LHCN-M2 (cell line): ENCODE measurements around the gene TPO. TPM values are rescaled to one million over a fixed set of nuclear protein-coding genes. Genes with fewer than 3 reads are reported as not detected.
"Not testable (repeated sequence)": the region's sequence is repeated elsewhere in the genome, so short reads cannot be mapped to it uniquely, and the experiment has no call there.

Source experiments
- DNase-seq: peaks from one replicate; pipeline ENCODE4 v3.0.0-alpha.2; 2012; ENCODE audit warnings: low read depth
- total RNA-seq: library from RNA; depleted of rRNA; stranded (reverse); fragments of >200 nt; gene quantifications from 2 replicates; pipeline ENCODE4 v1.2.3, GENCODE V29; 2014

TPO gene
- total RNA-seq, 1 experiment from 2014 or later = not detected

DNA sequence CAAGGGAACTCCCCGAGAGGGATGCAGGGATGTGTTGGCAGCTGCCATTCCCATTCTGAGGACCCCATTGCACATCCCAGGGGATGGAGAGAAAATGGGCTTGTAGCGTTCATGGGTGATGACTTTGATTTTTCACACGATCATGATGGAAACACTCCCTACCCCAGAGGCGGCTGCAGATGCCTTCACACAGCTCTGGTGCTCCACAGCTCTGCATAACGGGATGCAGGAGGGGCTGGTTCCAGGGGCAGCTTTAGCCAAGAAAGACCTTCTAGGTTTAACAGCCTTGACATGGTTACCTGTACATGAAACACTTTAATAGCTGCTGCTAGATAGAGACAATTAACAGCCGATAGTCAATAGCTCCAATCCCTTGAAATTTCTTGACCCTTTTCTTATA is 88.7 kb downstream of the TPO start:
- no peak for DNase-seq

DNA sequence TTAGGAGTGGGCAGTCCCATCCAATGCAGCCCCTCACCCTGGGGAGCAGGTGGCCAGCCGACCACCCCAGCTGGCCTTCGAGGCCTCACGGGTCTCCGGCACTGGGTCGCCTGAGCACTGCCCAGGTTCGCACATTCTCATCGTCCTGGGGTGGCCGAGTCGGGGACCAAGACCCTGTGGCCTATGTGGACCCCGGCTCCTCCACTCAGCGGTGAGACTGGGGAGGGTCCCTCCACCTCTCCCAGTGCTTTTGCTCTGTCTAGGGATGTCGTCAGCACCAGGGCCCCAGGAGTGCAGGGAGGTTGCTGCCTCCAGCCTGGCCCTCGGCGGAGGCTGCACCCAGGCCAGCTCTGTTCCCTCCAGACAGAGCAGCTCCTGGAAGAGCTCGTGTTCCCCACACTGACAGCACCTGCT is 89.6 kb downstream of the TPO start:
- no peak for DNase-seq

GRCh38 chr2:1503471-1504310 is 90.4 kb downstream of the TPO start:
- no peak for DNase-seq

DNA sequence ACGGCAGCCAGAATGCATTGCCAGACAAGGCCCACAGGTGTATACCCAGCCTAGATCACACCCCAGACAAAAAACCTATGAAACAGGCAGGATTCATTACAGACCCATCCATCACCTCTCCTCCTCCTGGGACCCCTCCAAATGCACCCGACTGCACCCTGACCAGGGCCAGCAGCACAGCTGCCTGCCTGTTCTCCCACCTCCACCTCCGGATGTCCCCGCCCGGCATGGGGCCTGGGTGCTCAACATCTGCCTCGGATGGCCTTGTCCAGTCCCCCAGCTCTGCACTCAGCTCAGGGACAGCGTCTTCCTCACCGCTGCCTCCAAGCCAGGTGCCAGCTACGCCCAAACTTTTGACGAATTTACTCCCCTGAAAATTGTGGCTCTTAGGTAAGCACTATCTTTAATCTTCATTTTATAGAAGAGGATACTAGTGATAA is 91.1 kb downstream of the TPO start:
- DNase-seq = no peak

GRCh38 chr2:1505031-1505441 is 91.8 kb downstream of the TPO start:
- DNase-seq = no peak

DNA sequence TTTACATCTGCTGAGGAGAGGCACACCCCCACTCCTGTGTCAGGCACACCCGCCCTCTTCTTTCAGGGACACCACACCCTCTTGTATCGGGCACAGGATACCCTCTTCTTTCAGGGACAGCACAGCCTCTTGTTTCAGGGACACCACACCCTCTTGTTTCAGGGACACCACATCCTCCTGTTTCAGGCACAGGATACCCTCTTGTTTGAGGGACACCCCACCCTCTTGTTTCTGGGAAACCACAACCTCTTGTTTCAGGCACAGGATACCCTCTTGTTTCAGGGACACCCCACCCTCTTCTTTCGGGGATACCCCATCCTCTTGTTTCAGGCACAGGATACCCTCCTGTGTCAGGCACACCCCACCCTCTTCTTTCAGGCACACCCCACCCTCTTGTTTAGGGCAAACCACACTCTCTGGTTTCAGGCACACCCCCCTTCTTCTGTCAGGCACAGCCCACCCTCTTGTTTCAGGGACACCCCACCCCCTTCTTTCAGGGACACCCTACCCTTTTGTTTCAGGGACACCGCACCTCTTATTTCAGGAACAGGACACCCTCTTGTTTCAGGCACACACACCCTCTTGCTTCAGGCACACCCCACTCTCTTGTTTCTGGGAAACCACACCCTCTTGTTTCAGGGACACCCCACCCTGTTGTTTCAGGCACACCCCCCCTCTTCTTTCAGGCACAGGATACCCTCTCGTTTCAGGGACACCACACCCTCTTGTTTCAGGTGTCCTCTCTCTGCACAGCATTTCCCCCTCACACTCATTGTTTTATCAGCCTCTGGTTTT is 96.2 kb downstream of the TPO start:
- no peak for DNase-seq

DNA sequence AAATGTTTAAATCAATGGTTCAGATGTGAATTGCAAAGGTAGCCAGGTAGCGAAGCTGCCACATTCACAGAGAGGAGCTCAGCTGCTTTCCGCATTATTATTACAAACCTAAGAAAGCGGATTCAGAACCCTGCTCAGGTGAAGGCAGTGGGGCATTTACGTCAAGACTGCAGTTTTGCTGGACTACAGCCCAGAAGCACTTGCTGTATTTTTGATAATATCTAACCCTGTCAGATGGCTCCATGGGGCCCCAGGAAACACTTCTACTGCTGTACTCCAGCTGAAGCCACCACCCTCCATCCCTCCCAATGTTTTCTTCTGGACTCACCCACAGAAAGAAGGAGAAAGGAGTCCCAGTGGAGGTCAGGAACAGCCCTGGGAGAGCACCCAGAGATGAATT is 96.9 kb downstream of the TPO start:
- DNase-seq = no peak

DNA sequence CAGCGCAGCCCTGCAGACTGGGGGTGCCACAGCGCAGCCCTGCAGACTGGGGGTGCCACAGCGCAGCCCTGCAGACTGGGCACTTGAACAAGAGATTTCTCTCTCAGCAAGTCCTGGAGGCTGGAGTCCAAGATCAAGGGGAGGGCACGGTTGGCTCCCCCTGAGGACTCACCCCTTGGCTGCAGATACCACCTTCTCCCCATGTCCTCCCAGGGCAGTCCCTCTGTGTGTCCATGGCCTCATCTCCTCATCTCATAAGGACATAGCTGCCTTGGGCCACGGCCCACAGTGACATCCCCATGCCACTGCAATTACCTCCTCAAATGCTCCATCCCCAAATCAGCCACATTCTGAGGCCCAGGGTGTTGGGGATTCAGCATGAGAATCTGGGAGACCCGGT is 98.2 kb downstream of the TPO start:
- DNase-seq = no peak

- no peak for DNase-seq
Observed at GRCh38 chr2:1512321-1513289, 99.3 kb downstream of the TPO start.

- DNase-seq = no peak
Observed at GRCh38 chr2:1514391-1515072, 101.3 kb downstream of the TPO start.

- DNase-seq = no peak
Observed at GRCh38 chr2:1515073-1515430, 101.8 kb downstream of the TPO start.

DNA sequence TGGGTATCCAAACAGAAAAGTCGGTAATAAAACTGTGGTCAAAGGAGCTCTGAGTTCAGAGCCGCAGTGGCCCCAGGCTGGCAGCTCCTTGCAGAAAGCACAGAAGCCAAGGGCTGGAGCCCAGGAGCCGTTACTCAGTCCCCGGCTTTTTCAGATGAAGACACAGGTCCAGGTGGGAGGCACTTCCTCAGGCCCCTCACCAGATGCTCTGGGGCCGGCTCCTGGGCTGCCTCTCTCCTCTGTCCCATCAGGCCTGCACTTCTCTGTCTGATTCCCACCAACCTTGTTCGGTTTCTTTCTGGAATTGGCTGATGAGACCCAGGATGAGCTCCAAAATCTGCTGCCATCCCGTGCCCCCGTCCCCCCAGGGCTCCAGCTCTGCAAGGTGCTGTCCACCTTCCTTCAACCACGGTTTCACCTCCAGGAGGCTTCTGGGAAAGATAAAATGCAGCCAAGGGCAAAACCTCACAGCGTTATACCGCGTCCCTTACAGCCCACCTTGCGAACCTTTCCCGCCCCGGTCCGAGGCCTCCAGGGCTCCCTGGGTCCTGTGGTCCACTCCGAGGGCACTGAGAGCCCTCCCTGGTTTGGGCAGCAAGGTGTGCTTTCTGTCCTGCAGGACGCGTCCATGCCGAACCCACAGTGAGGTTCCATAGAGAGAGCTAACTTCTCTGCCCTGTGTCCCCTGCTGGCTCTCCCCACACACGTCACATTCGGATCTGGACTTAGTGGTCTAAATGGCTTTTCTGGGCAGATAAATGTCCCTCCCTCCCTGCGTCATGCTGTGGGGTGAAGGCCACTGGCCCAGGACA is 102.9 kb downstream of the TPO start:
- no peak for DNase-seq

DNA sequence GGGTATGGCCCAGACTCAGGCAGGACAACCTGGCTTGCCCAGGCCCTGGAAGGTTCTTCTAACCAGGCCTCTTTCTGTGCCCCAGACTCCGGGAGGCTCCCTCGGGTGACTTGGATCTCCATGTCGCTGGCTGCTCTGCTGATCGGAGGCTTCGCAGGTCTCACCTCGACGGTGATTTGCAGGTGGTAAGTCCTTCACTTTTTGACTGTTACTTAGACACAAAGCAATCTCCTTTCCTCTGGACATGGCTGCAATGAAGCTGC is 103.5 kb downstream of the TPO start:
- DNase-seq = no peak

DNA sequence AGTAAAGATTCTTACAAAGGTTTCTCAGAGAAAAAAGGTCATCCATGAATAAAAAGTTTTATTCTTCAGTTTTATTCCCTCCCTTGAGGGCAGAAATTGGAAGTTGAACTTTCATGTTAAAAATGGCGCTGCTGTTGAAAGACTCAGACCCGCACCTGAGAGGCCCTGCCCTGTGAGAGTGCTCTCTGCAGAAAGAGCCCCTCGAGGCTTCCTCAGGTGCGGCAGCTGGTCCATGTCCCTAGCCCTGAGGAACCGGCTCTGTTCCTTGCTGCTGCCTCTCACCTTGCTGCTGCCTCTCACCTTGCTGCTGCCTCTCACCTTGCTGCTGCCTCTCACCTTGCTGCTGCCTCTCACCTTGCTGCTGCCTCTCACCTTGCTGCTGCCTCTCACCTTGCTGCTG is 104.0 kb downstream of the TPO start:
- DNase-seq = not testable (repeated sequence)

DNA sequence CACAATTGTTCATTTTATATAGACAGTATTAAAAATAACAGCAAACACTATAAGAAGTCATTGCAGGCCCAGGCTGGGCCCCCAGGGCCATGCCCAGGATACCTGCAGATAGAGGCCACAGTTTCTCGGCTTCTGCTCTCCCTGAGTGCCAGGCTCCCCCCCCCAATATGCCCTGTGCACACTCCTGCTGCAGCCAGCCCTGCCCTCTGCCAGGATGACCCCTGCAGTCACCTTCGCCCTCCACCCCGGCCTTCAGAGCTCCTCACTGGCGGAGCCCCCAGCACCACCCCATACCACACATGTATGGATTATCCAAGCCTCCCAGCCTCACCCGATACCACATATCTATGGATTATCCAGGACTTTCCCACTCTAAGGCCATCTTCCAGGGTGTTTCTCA is 104.5 kb downstream of the TPO start:
- DNase-seq = no peak

GRCh38 chr2:1518331-1518803 is 105.1 kb downstream of the TPO start:
- no peak for DNase-seq

- DNase-seq = no peak
Observed at GRCh38 chr2:1518867-1519530, 105.7 kb downstream of the TPO start.

DNA sequence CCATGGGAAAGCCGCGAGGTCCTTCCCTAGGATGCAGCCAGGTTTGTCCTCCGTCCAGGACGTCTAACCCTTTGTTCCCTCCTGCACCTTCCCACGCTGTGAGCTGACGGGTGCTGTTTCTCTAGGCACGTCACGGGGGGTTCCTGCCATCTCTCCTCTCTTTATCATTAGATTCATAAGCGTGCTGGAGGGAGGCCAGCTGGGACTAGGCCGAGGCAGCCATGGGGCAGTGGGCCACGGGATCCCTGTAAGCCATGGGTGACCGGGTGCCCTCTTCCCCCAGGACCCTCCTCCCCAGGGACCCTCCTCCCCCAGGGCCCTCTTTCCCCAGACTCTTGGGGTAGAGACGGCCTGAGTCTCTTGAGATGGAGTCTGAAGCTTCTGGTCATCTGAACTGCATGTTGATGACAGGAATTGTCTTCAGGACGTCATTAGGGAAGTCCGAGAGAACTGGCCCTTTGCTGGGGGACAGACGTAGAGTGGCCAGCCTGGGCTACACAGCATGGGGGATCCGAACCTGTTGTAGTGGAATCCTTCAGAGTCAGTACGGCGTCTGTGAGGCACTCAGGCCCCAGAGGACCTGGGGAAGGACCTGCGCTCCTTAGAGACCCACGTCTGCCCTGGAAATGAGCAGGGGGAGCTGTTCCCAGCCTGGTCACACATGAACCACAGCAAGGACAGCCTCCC is 108.1 kb downstream of the TPO start:
- no peak for DNase-seq
